Stimulated activated naive B cell treated with anti-CD40 and anti-IgM and Interleukin-4, amounts not matched to agents 10 μg/mL and 1 μg/mL and 100 μg/mL, for 72 hours (primary cell): ENCODE measurements around the gene BCAS3.
"Not testable (repeated sequence)": the region's sequence is repeated elsewhere in the genome, so short reads cannot be mapped to it uniquely, and the experiment has no call there.

Source experiments
- ATAC-seq, 2 donors: fragments of 150-1000 bp; cut with Tn5 transposase; replicated peaks; 2 replicates each; pipeline ENCODE4 v1.10.0; 2021; ENCODE audit warnings: moderate library complexity in 1 of 2
- DNase-seq: peaks from one replicate; pipeline ENCODE4 v3.0.0; 2021
- H3K27ac Mint-ChIP-seq: one replicate; pipeline ENCODE4 v1.8.0; 2022; ENCODE audit warnings: mild to moderate bottlenecking, mixed read lengths
- H3K27me3 Mint-ChIP-seq, 2 donors: one replicate each; pipeline ENCODE4 v1.8.0; 2022; ENCODE audit warnings: mixed read lengths in 2 of 2
- H3K36me3 Mint-ChIP-seq, 2 donors: one replicate each; pipeline ENCODE4 v1.8.0; 2022; ENCODE audit warnings: mixed read lengths in 2 of 2, mild to moderate bottlenecking in 1 of 2
- H3K4me1 Mint-ChIP-seq, 2 donors: one replicate each; pipeline ENCODE4 v1.8.0; 2022; ENCODE audit warnings: mixed read lengths in 2 of 2, mild to moderate bottlenecking in 1 of 2
- H3K4me3 Mint-ChIP-seq, 2 donors: one replicate each; pipeline ENCODE4 v1.8.0; 2022; ENCODE audit warnings: mild to moderate bottlenecking in 2 of 2, mixed read lengths in 2 of 2, moderate library complexity in 1 of 2
- H3K9me3 Mint-ChIP-seq, 2 donors: one replicate each; pipeline ENCODE4 v1.8.0; 2022; ENCODE audit warnings: mixed read lengths in 2 of 2, mild to moderate bottlenecking in 1 of 2

The BCAS3 gene

GRCh38 chr17:61343576-61343975 is 665.9 kb downstream of the BCAS3 start:
- H3K4me3 Mint-ChIP-seq, result no peak overlapping the region
- H3K27ac Mint-ChIP-seq, result no peak overlapping the region
- no peaks in the 10 kb centered on the region for H3K9me3 Mint-ChIP-seq
- no peak for ATAC-seq
- no peaks in the 10 kb centered on the region for H3K27me3 Mint-ChIP-seq
- H3K4me1 Mint-ChIP-seq, result no peaks in the 10 kb centered on the region
- no peak for DNase-seq
- no peaks in the 10 kb centered on the region for H3K36me3 Mint-ChIP-seq

GRCh38 chr17:61345061-61345460 is 667.4 kb downstream of the BCAS3 start:
- no peak overlapping the region for H3K4me3 Mint-ChIP-seq
- ATAC-seq, result no peak
- DNase-seq, result no peak
- no peaks in the 10 kb centered on the region for H3K9me3 Mint-ChIP-seq
- H3K27me3 Mint-ChIP-seq, result no peaks in the 10 kb centered on the region
- H3K36me3 Mint-ChIP-seq, result no peaks in the 10 kb centered on the region
- no peaks in the 10 kb centered on the region for H3K4me1 Mint-ChIP-seq
- H3K27ac Mint-ChIP-seq, result no peak overlapping the region

GRCh38 chr17:61345825-61346666 is 668.4 kb downstream of the BCAS3 start:
- Mint-ChIP-seq H3K4me1 (no peaks in the 10 kb centered on the region), H3K4me3 (no peak overlapping the region), H3K36me3 (no peaks in the 10 kb centered on the region), H3K27me3 (no peaks in the 10 kb centered on the region), H3K27ac (no peak overlapping the region), H3K9me3 (no peaks in the 10 kb centered on the region)
- ATAC-seq (no peak), DNase-seq (no peak)

GRCh38 chr17:61349350-61349749 is 671.7 kb downstream of the BCAS3 start:
- Mint-ChIP-seq H3K27ac (no peak overlapping the region), H3K4me1 (no peaks in the 10 kb centered on the region), H3K9me3 (no peaks in the 10 kb centered on the region), H3K27me3 (no peaks in the 10 kb centered on the region), H3K36me3 (no peaks in the 10 kb centered on the region), H3K4me3 (no peak overlapping the region)
- no peak for ATAC-seq
- DNase-seq, result no peak

GRCh38 chr17:61351745-61352407 is 674.2 kb downstream of the BCAS3 start:
- H3K27ac Mint-ChIP-seq, result no peak overlapping the region
- H3K9me3 Mint-ChIP-seq, result no peaks in the 10 kb centered on the region
- no peak overlapping the region for H3K4me3 Mint-ChIP-seq
- H3K27me3 Mint-ChIP-seq, result no peaks in the 10 kb centered on the region
- ATAC-seq, result no peak
- no peaks in the 10 kb centered on the region for H3K36me3 Mint-ChIP-seq
- DNase-seq, result no peak
- no peaks in the 10 kb centered on the region for H3K4me1 Mint-ChIP-seq

GRCh38 chr17:61352408-61352770 is 674.7 kb downstream of the BCAS3 start:
- no peak for DNase-seq
- Mint-ChIP-seq H3K4me3 (no peak overlapping the region), H3K27me3 (no peaks in the 10 kb centered on the region), H3K9me3 (no peaks in the 10 kb centered on the region), H3K4me1 (no peaks in the 10 kb centered on the region), H3K36me3 (no peaks in the 10 kb centered on the region), H3K27ac (no peak overlapping the region)
- ATAC-seq, result no peak

- no peaks in the 10 kb centered on the region for H3K9me3 Mint-ChIP-seq
- no peak for ATAC-seq
- no peak for DNase-seq
- no peaks in the 10 kb centered on the region for H3K27me3 Mint-ChIP-seq
- no peak overlapping the region for H3K4me3 Mint-ChIP-seq
- no peaks in the 10 kb centered on the region for H3K4me1 Mint-ChIP-seq
- H3K27ac Mint-ChIP-seq, result no peak overlapping the region
- H3K36me3 Mint-ChIP-seq, result no peaks in the 10 kb centered on the region
These were observed 675.3 kb downstream of the BCAS3 start for GRCh38 chr17:61352781-61353491.

- H3K4me1 Mint-ChIP-seq, result no peaks in the 10 kb centered on the region
- H3K27ac Mint-ChIP-seq, result no peak overlapping the region
- ATAC-seq, result no peak
- no peaks in the 10 kb centered on the region for H3K9me3 Mint-ChIP-seq
- no peak overlapping the region for H3K4me3 Mint-ChIP-seq
- H3K36me3 Mint-ChIP-seq, result no peaks in the 10 kb centered on the region
- H3K27me3 Mint-ChIP-seq, result no peaks in the 10 kb centered on the region
- DNase-seq, result no peak
These were observed 676.0 kb downstream of the BCAS3 start for GRCh38 chr17:61353615-61354014.

- H3K36me3 Mint-ChIP-seq, result no peaks in the 10 kb centered on the region
- DNase-seq, result no peak
These were observed 677.5 kb downstream of the BCAS3 start for GRCh38 chr17:61354895-61355874.

GRCh38 chr17:61357061-61357460 is 679.4 kb downstream of the BCAS3 start:
- H3K4me3 Mint-ChIP-seq, ATAC-seq, H3K27me3 Mint-ChIP-seq, H3K27ac Mint-ChIP-seq, H3K4me1 Mint-ChIP-seq, H3K9me3 Mint-ChIP-seq, H3K36me3 Mint-ChIP-seq, DNase-seq: not testable (repeated sequence)

More at GRCh38 chr17:61354895-61355874, 677.5 kb downstream of the BCAS3 start:
- H3K4me3 Mint-ChIP-seq, result no peak overlapping the region
- H3K4me1 Mint-ChIP-seq, result no peaks in the 10 kb centered on the region
- no peaks in the 10 kb centered on the region for H3K27me3 Mint-ChIP-seq
- no peaks in the 10 kb centered on the region for H3K9me3 Mint-ChIP-seq
- no peak overlapping the region for H3K27ac Mint-ChIP-seq
- ATAC-seq, result no peak

GRCh38 chr17:61359513-61359912 is 681.9 kb downstream of the BCAS3 start:
- H3K36me3 Mint-ChIP-seq, H3K4me3 Mint-ChIP-seq, H3K27ac Mint-ChIP-seq, H3K9me3 Mint-ChIP-seq, H3K4me1 Mint-ChIP-seq, ATAC-seq, H3K27me3 Mint-ChIP-seq, DNase-seq: not testable (repeated sequence)

GRCh38 chr17:61360318-61360943 is 682.8 kb downstream of the BCAS3 start:
- no peak overlapping the region for H3K4me3 Mint-ChIP-seq
- H3K4me1 Mint-ChIP-seq, result no peaks in the 10 kb centered on the region
- H3K27me3 Mint-ChIP-seq, result no peaks in the 10 kb centered on the region
- no peaks in the 10 kb centered on the region for H3K9me3 Mint-ChIP-seq
- H3K36me3 Mint-ChIP-seq, result no peaks in the 10 kb centered on the region
- no peak overlapping the region for H3K27ac Mint-ChIP-seq
- ATAC-seq, result no peak
- DNase-seq, result no peak

GRCh38 chr17:61361084-61361483 is 683.4 kb downstream of the BCAS3 start:
- no peak for ATAC-seq
- Mint-ChIP-seq H3K27ac (no peak overlapping the region), H3K36me3 (no peaks in the 10 kb centered on the region)

More at GRCh38 chr17:61361084-61361483, 683.4 kb downstream of the BCAS3 start:
- no peak for DNase-seq
- no peaks in the 10 kb centered on the region for H3K4me1 Mint-ChIP-seq
- H3K4me3 Mint-ChIP-seq, result no peak overlapping the region
- no peaks in the 10 kb centered on the region for H3K9me3 Mint-ChIP-seq
- H3K27me3 Mint-ChIP-seq, result no peaks in the 10 kb centered on the region
